K562 (cell line): ENCODE data around the gene APBB2.

Experiments
- CEBPG ChIP-seq, 3 experiments: fragments of 200-800 bp in 1 of 3; sonication (Bioruptor generic) in 1 of 3; sonication (generic) in 1 of 3; formaldehyde crosslinking in 1 of 3; IDR thresholded peaks in 2 of 3; conservative IDR thresholded peaks in 1 of 3; 2 replicates each; pipeline versions ENCODE4 v1.6.1 to v1.8.0; 2016 to 2022; ENCODE audit warnings: missing compliant biosample characterization in 2 of 3, missing genetic modification characterization in 2 of 3, mild to moderate bottlenecking in 1 of 3, missing genetic modification reagents in 1 of 3
- CTCF ChIP-seq, 3 experiments: IDR thresholded peaks in 2 of 3; conservative IDR thresholded peaks in 1 of 3; 2 replicates each; pipeline ENCODE4 v1.5.1; 2011 to 2012; ENCODE audit warnings: low read length in 3 of 3, mild to moderate bottlenecking in 3 of 3, control low read depth in 2 of 3, improper control_type of control experiment in 1 of 3, inconsistent platforms in 1 of 3, low read depth in 1 of 3, mixed read lengths in 1 of 3, moderate library complexity in 1 of 3; ENCODE audit not compliant: insufficient read depth in 2 of 3
- EP300 ChIP-seq: IDR thresholded peaks from 2 replicates; pipeline ENCODE4 v1.6.1; 2012; ENCODE audit warnings: low read length, improper control_type of control experiment
- EWSR1 ChIP-seq: fragments of 450-650 bp; IDR thresholded peaks from 2 replicates; pipeline ENCODE4 v1.6.1; 2018; ENCODE audit warnings: borderline replicate concordance, mild to moderate bottlenecking, low read depth, moderate library complexity; ENCODE audit not compliant: partially characterized antibody
- HMGXB4 ChIP-seq: sonication (generic); formaldehyde crosslinking; IDR thresholded peaks from 2 replicates; pipeline ENCODE4 v1.8.1; 2023; ENCODE audit warnings: mild to moderate bottlenecking, missing genetic modification reagents
- L3MBTL2 ChIP-seq: fragments of 450-650 bp; IDR thresholded peaks from 2 replicates; pipeline ENCODE4 v1.6.1; 2016; ENCODE audit warnings: mild to moderate bottlenecking, moderate library complexity
- MAFG ChIP-seq: fragments of 450-650 bp; conservative IDR thresholded peaks from 2 replicates; pipeline ENCODE4 v1.6.1; 2016; ENCODE audit warnings: missing genetic modification characterization, missing compliant biosample characterization
- MAX ChIP-seq: sonication (generic); formaldehyde crosslinking; IDR thresholded peaks from 2 replicates; pipeline ENCODE4 v1.9.0; 2022; ENCODE audit warnings: mild to moderate bottlenecking, missing genetic modification reagents
- POLR2AphosphoS5 ChIP-seq: IDR thresholded peaks from 2 replicates; pipeline ENCODE4 v1.6.1; 2011; ENCODE audit warnings: mild to moderate bottlenecking, low read depth, low read length, moderate library complexity; ENCODE audit not compliant: control insufficient read depth, insufficient read depth
- RCOR1 ChIP-seq, 2 experiments: IDR thresholded peaks; 2 replicates each; pipeline ENCODE4 v1.6.1; 2012; ENCODE audit warnings: low read depth in 2 of 2, low read length in 2 of 2, borderline replicate concordance in 1 of 2, improper control_type of control experiment in 1 of 2
- SMC3 ChIP-seq: conservative IDR thresholded peaks from 2 replicates; pipeline ENCODE4 v1.6.1; 2011; ENCODE audit warnings: low read depth, low read length, improper control_type of control experiment; ENCODE audit not compliant: insufficient read depth
- YY1 ChIP-seq, 3 experiments: IDR thresholded peaks; 2 replicates each; pipeline ENCODE4 v1.6.1; 2011; ENCODE audit warnings: low read length in 2 of 3, mild to moderate bottlenecking in 2 of 3, moderate library complexity in 2 of 3, borderline replicate concordance in 1 of 3, control low read depth in 1 of 3, low read depth in 1 of 3; ENCODE audit not compliant: insufficient read depth in 3 of 3, insufficient replicate concordance in 2 of 3, control insufficient read depth in 1 of 3, insufficient read length in 1 of 3; ENCODE audit errors: extremely low read depth in 1 of 3
- ZSCAN32 ChIP-seq: fragments of 450-650 bp; formaldehyde crosslinking; IDR thresholded peaks from 2 replicates; pipeline ENCODE4 v1.4.0; 2020; ENCODE audit warnings: mild to moderate bottlenecking, moderate library complexity

GRCh38 chr4:41217374-41217773 is 3.0 kb upstream of the APBB2 start:
- no peak for TF ChIP-seq SMC3
- no peak for TF ChIP-seq MAX
- no peak for TF ChIP-seq RCOR1 (IDR thresholded peaks at IDR 0.05; ENCODE audit: borderline replicate concordance in 1 of 2, low read depth in 2 of 2, low read length in 2 of 2)
- TF ChIP-seq EP300: no peak
- no peak for TF ChIP-seq MAFG (tag)
- TF ChIP-seq ZSCAN32 (CRISPR knock-in tag): no peak
- TF ChIP-seq YY1 (IDR thresholded peaks at IDR 0.05; ENCODE audit: borderline replicate concordance in 1 of 3, control insufficient read depth in 1 of 3, extremely low read depth in 1 of 3, insufficient read depth in 3 of 3, insufficient read length in 1 of 3, insufficient replicate concordance in 2 of 3, low read depth in 1 of 3, low read length in 2 of 3): no peak
- no peak for TF ChIP-seq POLR2AphosphoS5
- TF ChIP-seq CEBPG (CRISPR knock-in tag; IDR thresholded peaks at IDR 0.05): no peak
- TF ChIP-seq CEBPG (tag; conservative IDR thresholded peaks at IDR 0.05 in 1 of 2, IDR thresholded peaks at IDR 0.05 in 1 of 2): no peak
- no peak for TF ChIP-seq EWSR1
- no peak for TF ChIP-seq L3MBTL2
- no peak for TF ChIP-seq HMGXB4
- no peak for TF ChIP-seq CTCF (IDR thresholded peaks at IDR 0.05 in 2 of 3, conservative IDR thresholded peaks at IDR 0.05 in 1 of 3; ENCODE audit: insufficient read depth in 2 of 3, low read depth in 1 of 3, low read length in 3 of 3)
